Measurements from ENCODE around the gene TMEM130. TPM values are rescaled to one million over a fixed set of nuclear protein-coding genes. Genes with fewer than 3 reads are reported as not detected.

The TMEM130 gene
- total RNA-seq, 1 experiment from 2014 or later = 1.7 TPM

GRCh38 chr7:98836811-98837629 is 32.8 kb downstream of the TMEM130 start:
- Histone ChIP-seq H2AK5ac (ENCODE audit: insufficient read length, low read length) (no peak overlapping the region), H4K5ac (ENCODE audit: insufficient read length, low read depth, low read length) (no peak overlapping the region), H3K27ac (ENCODE audit: insufficient read length, low read depth, low read length) (no peak overlapping the region), H2BK12ac (ENCODE audit: insufficient read length, low read depth, low read length) (no peak overlapping the region), H2BK20ac (ENCODE audit: low read depth, low read length, poor library complexity, severe bottlenecking) (no peak overlapping the region), H3K18ac (ENCODE audit: insufficient read length, low read depth, low read length) (no peak overlapping the region), H4K20me1 (ENCODE audit: control insufficient read depth, insufficient read depth, insufficient read length) (no peaks in the 10 kb centered on the region), H3K79me1 (ENCODE audit: insufficient read depth, low read depth, low read length, poor library complexity, severe bottlenecking) (no peaks in the 10 kb centered on the region), H3K4ac (ENCODE audit: low read depth, low read length) (no peak overlapping the region), H3K4me2 (ENCODE audit: insufficient read depth, insufficient read length, low read length) (peak overlapping the region; percentile 14), H4K91ac (ENCODE audit: insufficient read length, low read depth, low read length) (no peak overlapping the region), H3K56ac (ENCODE audit: insufficient read length, low read depth, low read length) (no peak overlapping the region), H2BK120ac (ENCODE audit: low read depth, low read length, poor library complexity, severe bottlenecking) (no peak overlapping the region), H2AFZ (ENCODE audit: low read length) (no peak overlapping the region), H3K23me2 (ENCODE audit: insufficient read length, low read depth, low read length, poor library complexity, severe bottlenecking) (no peaks in the 10 kb centered on the region), H3K9me3 (ENCODE audit: control insufficient read depth, low read depth, low read length) (no peaks in the 10 kb centered on the region), H4K8ac (replicated peaks; ENCODE audit: insufficient read length, low read depth, low read length) (no peak overlapping the region), H2BK5ac (ENCODE audit: insufficient read length, low read length) (no peak overlapping the region), H3K4me1 (ENCODE audit: insufficient read depth, low read length) (no peaks in the 10 kb centered on the region), H3T11ph (ENCODE audit: low read length) (no peak overlapping the region), H3K23ac (ENCODE audit: insufficient read length, low read depth, low read length) (no peak overlapping the region), H3K79me2 (ENCODE audit: insufficient read depth, low read length) (no peaks in the 10 kb centered on the region), H3K27me3 (ENCODE audit: insufficient read depth, low read length) (no peaks in the 10 kb centered on the region; the same call in 1 of the 2 replicates), H3K9ac (ENCODE audit: extremely low read depth, insufficient read length, low read length) (no peak overlapping the region), H2BK15ac (ENCODE audit: low read depth, low read length) (no peak overlapping the region), H3K14ac (ENCODE audit: insufficient read depth, low read length) (no peak overlapping the region)
- H3K4me3 Mint-ChIP-seq = peak overlapping the region in 1 of 2 experiments; percentile 54; a peak in 2 of 5 replicates
- H3K9me3 Mint-ChIP-seq = no peaks in the 10 kb centered on the region
- TF ChIP-seq CTCF (conservative IDR thresholded peaks at IDR 0.05) = peak; percentile 93
- H3K36me3 Mint-ChIP-seq (ENCODE audit: insufficient read depth in 1 of 3, low read depth in 3 of 3) = no peaks in the 10 kb centered on the region
- peaks cover 8% of the 10 kb centered on the region for H3K27me3 Mint-ChIP-seq (ENCODE audit: low read depth)
- peaks cover 15 to 17% of the 10 kb centered on the region in 2 experiments for H3K4me1 Mint-ChIP-seq
- peak overlapping the region in 2 of 3 experiments; percentile 32 to 95; a peak in 3 of 7 replicates for H3K27ac Mint-ChIP-seq
- no CpG with 5 or more reads among the region's 10 CpGs for WGBS (ENCODE audit: extremely low coverage, insufficient read length, low lambda C conversion rate)
- peak; percentile 87 for DNase-seq
